Hematopoietic multipotent progenitor cell treated with erythropoietin and hydrocortisone succinate and interleukin-3 and kit ligand, for 15 days (in vitro differentiated cells): Measurements from ENCODE around the gene HOXA5.

ENCODE experiments used
- DNase-seq: peaks from one replicate; pipeline ENCODE4 v3.0.0-alpha.2; 2015; ENCODE audit warnings: low spot score

HOXA5 gene

DNA sequence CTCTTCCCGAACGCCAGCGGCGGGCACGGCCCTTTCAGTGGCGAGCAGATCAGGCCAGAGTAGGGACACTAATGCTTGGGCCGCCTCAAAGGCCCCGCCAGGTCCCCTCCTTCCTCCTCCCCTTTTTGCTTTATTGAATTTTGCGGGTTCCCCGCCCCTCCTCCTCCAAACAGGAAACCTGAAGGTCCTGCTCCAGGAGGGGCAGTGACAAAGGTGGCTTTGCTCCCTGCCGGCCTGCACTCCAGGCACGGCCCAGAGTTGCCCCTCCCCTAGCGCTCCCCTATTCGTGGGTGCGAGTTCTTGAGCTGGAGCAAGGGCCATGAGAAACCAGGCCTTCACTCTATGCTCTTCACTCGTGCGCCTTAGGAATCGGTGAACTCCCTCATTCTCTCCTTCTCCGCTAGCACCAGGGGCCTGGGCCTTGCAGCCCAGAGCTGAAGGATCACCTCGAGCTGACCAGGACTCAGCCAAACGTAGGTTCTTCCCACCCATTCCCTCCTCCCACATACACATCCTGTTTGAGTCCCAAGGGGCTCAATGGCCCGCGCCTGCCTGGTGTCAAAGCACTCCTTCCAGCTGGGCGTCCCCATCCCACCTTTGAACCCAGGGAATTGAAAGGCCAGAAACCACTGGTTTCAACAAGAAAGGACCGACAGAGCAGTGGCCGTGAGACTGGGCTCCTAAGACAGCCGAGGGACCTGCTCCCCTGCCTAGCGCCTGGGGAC is 4.7 kb upstream of the HOXA5 start:
- DNase-seq: no peak

DNA sequence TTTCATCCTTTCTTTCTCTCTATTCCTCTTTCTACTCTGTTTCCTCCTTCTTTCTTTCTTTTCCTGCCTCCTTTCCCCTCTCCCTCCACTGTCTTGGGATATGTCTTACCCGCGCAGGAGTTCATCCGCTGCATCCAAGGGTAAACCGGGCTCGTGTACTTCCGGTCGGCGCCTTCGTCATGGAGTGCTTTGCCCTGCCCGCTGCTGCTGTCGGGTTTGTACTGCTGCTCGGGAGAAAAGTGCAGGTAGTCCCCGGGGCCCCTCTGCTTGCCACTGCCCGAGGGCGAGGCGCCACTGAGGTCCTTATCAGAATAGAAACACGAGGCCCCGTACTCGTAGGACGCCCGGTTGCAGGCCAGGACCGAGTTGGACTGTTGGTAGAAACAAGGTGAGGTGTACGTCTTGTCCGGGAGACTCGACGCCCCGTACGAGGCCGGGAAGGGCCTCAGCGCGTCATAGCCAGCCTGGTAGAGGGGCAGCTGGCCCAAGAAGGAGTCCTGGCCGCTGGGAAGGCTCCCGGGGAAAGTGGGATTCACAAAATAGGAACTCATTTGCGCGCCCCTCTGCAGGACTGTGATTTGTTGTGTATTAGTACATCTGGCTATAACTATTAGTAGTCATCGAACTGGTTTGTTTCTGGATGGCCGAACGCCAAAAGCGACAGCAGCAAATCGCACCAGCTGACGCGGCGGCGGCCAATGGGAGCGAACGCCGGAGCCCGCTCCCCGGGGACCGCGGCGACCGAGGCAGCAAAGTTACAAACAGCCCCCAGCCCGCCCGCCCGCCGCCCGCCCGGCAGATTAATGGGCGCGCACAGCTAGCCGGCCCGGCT is 3.9 kb upstream of the HOXA5 start, which contains the start of gene HOXA6:
TSS of gene HOXA6 (minus strand) at position 576 of the 832 bp plus-strand sequence. CDS start at position 551, 25 bp downstream.
- no peak for DNase-seq

DNA sequence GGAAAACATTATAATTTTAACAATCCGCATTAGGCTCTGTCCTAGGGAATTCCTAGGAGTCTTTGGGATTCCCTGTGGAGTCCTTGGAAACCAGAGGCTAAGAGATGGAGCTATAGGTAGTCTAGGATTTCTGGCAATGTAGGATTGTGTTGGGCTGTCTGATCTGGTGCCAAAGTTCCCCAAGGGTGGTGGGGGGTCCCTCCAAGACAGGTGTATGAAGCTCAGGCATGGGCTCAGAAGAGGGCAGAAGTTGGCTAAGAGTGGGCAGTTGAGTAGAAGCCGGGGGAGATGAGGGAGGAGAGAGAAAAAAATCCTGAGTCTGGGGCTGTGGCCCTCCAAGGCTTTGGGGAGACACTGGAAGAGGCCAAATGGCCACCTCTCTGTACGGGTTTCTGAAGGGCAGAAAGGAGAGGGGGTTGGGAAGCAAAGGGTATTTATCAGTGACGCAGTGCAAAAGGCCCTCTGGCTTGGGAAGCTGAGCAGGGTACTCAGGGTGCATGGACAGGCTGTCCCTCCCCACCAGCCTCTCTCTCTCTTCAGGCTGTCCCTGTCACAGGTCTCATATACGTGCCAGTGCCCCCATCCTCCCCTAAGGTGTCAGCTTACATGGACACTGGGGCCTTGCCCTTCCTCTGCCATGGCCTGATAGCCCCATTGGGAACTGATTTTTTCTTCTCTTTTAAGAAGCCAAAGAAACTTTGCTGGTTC is 3.2 kb upstream of the HOXA5 start:
- no peak for DNase-seq

DNA sequence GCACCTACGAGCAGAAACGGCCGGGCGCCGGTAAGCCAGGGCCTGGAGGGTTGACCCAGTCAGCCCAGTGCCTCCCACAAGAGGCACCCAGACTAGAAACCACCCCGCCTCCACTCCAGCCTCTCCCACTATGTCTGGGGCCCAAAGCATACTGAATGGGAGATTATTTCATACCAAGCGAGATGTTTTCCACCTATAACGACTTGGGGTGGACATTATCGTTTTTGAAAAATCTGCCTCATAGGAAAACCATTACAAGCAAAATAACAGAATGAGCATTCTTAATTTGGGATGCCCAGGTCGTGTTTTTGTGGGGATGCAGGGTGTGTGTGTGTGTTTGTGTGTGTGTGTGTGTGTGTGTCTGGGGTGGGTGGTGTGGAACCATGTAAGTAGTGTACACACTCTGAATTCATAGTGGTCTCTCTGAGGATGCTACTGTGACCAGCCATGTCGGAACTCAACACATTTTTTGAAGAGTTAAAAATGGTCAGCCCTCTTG is 2.5 kb upstream of the HOXA5 start:
- DNase-seq: no peak

DNA sequence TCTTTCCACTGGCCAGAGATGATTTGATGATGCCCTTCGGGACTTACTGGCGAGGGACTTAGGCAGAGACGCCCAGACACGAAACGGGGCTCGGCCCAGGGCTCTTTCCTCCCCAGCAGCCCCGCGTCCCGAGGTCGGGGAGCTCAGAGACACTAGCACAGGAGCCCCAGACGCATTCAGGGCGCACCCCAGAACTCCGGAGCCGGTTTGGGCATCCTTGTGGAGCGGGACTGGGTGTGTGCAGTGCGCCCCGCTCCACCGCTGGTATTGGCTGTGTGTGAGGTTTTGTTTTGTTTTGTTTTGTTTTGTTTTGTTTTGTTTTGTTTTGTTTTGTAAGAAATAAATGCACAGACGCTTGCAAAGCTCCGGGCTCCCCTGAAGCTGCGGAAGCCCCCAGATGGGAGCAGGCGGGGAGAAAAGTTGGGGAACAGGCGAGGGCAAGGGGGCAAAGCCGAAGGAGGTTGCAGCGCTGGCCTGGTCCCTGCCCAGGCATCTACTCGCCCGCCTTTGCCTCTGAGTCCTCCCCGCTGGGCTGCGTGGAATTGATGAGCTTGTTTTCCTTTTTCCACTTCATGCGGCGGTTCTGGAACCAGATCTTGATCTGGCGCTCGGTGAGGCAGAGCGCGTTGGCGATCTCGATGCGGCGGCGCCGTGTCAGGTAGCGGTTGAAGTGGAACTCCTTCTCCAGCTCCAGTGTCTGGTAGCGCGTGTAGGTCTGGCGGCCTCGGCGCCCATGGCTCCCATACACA is 1.9 kb upstream of the HOXA5 start:
- no peak for DNase-seq

DNA sequence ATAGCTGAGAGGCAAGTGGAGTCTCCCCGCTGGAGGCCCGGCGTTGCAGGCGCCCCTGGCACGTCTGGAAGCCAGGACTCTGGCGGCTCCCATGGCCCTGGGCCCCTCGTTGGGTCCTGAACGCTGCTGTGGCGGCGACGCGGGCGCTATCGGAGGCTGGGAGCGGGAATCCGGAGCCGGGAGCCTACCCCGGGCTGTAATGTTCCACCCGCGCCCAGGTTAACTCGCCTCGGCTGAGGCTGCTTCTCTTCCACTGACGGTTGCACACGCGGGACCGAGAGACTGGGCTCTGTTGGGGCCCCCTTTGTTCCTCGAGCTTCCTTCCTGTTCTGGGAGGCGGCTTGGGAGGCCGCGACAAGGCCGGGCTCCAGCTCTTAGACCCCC is 1.3 kb upstream of the HOXA5 start:
- DNase-seq: no peak

DNA sequence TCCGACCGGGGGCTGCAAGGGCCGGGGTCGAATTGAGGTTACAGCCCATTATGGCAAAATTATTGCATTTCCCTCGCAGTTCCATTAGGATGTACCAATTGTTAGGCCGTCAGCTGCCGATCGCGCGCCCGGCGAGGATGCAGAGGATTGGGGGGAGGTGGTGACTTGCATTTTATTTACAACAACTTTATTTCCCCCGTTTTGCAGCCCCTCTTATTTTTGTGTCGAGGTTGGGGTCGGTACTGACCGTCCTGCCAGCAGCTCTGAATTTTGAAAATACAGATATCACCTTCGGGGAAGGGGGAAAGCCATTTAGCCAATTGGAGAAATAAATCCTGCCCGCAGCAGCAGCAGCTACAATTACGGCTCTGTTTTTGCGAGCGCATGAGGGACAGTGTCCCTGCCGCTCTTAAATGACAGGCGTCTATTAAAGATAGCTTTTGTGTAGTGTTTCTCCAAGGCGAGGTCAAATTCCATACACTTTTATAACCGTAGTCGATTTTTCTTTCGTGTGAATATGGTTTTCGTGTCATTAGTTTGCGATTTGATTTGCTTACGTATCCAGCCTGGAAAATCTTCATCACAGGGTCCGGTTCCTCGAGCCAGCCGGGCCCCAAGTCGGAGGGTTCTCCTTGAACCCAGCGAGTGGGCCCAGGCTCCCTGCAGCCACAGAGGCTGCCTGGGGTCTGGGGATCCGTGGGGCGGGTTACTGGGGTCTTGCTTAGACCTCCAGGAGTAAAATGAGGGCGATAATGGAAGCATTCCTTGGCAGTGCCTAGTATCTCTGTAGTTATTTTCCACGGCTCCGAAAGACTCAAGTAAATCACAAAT is 684 bp upstream of the HOXA5 start:
- DNase-seq: no peak

DNA sequence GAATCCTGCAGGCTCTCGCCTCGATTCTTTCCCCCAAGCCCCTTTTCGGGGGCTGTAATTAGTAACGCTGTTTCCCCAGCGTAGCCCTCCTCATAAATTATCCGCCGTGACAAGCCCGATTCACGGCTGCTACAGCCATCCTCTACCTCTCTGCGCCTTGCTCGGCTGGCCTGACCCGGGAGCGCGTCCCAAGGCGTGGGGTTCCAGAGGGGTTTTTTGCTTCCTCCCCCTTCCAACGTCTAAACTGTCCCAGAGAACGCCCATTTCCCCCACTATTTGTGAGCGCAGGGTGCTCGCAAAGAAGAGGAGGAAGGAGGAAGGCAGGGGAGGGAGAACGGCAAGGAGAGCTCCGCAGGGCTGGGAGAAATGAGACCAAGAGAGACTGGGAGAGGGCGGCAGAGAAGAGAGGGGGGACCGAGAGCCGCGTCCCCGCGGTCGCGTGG is 880 bp downstream of the HOXA5 start:
- no peak for DNase-seq

DNA sequence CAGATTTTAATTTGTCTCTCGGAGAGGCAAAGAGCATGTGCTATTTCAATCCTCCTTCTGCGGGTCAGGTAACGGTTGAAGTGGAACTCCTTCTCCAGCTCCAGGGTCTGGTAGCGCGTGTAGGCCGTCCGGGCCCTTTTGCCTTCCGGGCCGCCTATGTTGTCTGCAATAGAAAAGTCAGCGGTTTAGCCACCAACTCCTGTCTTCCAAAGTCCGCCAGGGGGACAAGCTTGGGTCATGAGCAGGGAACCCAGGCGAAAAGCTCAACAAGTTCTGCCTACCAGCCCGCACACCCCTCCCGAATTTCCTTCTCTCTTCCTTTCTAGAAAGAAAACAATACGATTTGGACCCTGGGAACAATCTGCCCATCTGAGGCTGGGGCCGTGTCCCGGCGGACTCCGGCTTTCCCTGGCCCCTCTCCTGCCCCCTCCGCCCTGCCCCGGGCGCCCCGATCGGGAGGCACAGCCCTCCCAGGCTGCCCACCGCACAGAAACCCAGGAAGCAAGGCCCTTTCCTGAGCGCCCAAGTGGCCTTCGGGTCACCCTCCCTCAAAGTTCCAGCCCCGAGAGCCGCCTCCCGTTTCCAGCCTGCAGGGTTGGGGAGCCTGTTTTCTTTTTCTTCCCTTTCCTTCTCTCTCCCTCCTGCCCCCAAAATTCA is 1.4 kb downstream of the HOXA5 start:
- DNase-seq: no peak

DNA sequence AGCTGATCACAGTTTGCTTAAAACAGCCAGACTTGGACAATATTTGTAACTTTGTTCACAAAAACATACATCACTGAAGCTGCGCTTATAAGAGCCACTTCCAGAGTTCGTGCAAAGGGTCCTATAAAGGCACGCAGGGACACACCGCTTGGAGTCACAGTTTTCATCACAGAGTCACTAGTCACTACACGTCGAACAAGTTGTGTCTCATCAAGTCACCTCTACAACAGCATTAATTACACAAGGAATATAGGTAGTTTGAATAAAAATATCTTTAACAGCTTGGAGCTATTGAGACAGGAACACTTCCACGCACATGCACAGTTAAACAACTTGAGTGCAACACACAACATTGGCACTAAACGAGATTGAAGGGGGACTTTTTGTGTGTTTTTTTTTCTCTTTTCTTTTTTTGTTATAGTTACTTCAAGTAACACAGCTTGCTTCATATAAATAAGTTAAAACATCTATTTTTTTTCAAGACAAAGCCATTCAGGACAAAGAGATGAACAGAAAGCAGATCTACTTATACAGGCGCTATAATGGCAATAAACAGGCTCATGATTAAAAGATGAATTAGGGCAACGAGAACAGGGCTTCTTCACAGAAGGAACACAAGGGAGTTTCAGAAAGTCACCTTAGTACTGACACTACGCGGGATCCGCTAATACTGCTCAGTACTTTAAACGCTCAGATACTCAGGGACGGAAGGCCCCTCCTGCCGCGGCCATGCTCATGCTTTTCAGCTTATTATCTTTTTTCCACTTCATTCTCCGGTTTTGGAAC is 2.2 kb downstream of the HOXA5 start:
- no peak for DNase-seq

DNA sequence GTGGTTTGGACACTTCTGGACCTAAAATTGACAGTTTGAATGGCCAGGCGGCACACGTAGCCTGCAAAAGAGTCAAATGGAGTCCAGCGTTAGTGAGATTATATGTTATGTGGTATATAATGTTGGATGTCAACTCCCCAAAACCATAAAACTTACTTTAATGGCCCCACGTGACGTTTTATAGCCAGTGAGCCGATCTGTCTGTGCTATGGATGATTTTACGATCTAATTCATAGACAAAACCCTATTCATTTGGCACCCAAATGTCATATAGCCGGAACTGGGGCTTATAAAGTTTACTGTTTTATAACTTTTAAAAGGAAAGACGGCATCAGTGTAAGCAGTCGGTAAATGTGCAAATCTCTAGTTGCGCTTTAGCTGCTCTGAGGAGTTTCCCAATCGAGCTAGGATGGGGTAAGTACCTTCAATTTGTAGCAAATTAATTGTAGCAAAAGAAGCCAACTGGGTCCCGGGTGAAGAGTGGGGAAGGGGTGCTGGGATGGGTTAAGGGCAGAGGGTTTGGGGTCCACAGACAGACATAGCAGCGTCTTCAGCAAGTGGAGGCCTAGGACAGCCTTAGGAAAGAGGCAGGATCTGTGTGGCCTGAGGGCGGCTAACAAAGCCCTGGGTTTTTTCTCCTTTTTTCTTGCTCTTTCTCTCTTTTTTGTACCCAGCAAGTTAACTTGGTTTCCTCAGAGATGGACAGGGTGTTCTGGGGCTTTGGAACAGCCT is 3.2 kb downstream of the HOXA5 start:
- DNase-seq: no peak

DNA sequence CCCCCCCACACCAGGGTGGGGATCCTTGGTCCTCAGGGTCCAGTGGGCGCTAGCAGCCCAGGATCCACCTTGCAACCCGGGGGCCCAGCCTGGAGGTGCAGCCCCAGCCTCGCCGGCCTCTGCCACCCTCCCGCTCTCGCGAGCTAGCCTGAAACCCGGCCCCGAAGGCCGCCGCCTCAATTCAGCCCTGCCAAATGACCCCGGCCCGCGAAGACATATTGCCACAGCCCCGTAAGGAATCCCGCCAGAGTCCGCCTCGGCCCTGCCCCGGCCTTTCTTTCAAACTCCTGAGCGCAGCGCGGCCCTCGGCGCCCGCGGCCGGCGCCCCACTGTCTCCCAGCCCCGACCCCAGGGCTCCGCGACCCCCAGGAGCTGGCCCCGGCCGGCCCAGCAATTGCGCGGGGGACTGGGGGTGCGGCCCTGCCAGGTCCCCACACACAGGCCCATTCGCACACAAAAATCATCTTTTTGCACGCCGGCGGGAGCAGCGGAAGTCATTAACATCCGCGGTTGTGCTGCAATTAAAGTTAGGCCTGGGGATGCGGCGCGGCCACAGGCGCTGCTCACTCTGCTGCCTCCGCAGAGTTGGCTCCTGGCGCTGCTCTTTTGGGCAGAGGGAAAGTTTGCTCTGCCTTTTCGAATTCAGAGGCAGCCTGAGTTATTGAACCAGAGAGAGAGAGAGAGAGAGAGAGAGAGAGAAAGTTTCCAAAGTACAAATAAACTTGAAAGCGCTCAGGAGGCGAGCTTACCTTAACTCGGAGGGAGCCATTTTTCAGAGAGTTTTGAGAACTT is 4.0 kb downstream of the HOXA5 start:
- no peak for DNase-seq

DNA sequence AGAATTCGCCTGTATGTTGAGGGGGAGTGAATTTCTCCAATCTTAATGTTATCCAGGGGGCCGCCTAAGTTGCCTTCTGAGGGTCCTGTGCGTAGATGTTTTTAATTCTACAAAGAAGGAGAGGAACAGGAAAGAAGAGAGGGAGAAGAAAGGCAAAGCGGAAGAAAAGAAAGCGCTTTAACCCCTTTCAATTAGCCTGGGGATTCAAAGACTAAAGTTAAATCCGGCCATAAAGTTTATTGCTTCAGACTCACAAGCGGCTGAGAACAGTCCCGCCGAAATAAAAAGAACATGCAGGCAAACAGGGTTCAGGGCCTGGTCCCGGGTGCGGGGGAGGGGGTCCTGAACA is 4.5 kb downstream of the HOXA5 start:
- no peak for DNase-seq

DNA sequence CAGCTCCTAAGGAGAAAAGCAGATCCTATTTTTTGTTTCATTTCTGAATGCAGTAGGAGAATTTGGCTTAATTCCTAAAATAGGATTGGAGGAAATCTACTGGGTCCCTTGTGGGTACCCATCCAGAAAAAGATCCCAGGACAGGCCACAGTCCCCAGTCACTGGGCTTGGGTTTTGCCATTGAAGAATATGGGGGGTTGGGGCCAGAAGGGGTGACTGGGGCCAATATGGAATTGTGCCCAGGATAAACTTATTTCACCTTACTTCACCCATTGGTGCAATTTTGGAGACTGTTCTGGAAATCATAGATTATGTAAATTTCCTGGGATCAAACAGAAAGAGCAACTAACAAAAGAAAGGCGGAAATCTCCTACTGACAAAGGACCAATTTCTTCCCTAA is 5.0 kb downstream of the HOXA5 start:
- no peak for DNase-seq

DNA sequence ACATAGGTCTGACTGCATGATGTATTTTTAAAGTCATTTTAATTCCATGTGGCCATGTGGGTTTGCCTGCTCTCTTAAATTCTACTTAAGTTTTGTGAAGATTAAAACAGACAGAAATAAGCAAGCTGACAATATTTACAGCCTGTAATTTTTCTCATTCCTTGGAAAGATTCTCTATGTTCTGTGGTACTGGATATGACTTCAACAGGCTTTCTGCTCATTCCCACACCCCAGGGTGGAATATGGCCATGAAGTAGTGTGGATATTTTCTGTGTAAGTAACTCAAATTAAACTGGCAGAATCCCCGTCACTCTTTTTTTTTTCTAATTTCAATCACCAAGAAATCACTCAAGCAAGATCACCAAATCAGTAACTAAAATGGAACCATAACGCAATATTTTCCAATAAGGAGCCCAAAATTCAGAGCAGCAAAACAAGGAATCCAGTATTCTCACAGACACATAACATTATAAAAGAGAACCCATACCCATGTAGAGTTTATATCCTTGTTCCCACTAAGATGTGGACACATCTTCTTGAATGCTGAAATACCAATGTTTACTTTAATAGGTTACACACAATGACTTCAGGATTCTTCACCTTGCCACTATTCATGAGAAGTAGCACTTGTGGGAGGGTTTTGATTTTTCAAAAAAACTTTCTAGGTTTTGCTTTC is 5.7 kb downstream of the HOXA5 start:
- DNase-seq: no peak

DNA sequence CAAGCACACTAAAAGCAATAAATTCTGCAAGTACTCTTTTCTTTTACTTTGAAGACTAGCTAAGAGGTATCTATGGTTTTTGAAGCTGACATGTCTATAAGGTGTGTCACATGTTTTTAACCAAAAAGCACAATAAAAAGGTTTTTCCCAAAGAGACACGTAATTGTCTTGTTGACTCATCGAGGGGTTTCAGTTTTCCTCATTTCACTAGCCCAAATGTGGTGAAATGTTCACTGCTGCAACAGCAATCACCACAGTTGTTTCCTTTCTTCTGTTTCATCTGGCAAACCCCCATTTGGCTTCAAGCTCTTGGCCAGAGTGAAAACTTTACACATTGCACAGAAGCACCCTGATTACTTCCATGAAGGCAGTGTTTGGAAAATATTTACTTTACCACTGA is 9.1 kb downstream of the HOXA5 start:
- DNase-seq: no peak

DNA sequence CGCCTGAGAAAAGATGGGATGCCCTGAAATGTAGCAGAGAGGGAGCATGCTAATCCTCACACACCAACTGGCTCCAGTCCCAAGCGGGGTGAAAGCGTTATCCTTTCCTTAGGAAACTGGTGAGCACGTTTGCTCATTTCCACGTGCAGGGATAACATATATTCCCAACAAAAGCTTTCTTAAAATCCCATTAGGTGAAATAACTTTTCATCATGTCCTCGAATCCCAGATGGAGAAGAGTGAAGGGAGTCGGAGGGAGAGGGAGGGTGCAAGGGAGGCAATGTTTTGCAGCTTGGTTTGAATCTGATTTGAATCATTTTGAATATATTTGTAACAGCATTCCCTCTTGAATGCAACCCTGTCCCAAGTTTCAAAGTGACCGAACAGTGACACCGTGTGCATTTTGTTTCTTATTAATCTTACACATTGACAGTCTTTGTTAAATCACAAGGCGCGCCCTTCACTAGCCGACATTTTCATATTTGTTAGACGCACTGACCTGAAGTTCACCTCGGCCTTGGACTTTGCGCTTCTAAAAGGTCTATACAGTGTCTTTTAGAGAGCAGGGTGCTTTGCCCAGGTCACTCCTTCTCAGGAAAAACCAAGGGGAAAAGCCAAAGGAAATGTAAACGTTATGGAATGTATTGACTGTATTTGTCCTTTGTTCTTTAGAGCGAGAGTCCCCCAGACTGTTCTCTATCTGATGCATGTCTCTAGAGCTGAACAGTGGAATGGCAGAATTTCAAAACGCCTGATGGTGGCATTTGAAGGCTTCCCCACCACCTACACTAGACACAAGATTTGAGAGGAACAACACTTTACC is 9.9 kb downstream of the HOXA5 start:
- no peak for DNase-seq
